ENCODE results near the gene KCNK18.
"Not testable (repeated sequence)": the region's sequence is repeated elsewhere in the genome, so short reads cannot be mapped to it uniquely, and the experiment has no call there.

The KCNK18 gene

DNA sequence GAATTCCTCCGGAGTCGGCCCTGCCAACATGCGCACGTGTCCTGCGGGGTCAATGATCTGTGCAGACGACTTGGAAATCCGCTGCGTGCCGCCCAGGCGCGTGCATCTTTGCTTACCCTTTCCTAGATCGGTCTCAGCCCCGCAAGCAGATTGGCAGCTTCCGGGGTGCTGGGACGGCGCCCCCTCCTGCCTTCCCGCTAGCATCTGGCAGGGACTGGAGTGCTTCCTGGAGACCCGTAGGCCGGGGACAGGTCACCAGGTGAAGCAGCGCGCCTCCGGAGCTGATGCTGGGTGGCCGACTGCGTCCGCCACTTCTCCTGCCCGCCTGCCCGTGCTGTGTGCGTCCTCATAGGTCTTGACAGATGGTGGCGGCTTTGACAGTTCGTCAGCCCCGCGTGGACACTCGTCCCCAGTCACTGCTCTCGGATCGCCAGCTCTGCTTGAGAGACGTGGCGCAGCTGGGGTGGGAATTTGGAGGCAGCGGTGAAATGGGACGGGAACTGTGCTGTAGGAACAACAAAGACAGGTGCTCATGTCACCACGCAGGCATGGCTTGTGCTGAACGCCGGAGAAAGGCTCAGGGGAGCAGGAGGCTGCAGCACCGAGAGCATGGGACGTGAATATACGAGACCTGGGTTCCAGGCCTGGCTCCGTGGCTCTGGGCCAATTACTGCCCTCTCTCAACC, 21.9 kb upstream of the KCNK18 start:
- H3K27me3 ChIP-seq (ENCODE audit: control insufficient read depth, insufficient read depth, low read length) = peaks cover 35% of the 10 kb centered on the region
- peak overlapping the region; percentile 89 for H3K4me2 ChIP-seq (ENCODE audit: low read length)
- no peaks in the 10 kb centered on the region for H3K36me3 ChIP-seq (ENCODE audit: insufficient read depth, low read length)
- no peak overlapping the region for H3K9ac ChIP-seq (ENCODE audit: low read depth, low read length)
- peak overlapping the region; percentile 67 for H3K4me3 ChIP-seq (ENCODE audit: low read length)
- no peaks in the 10 kb centered on the region for H3K9me3 ChIP-seq (replicated peaks; ENCODE audit: low read length)
- peaks cover 8% of the 10 kb centered on the region for H3K4me1 ChIP-seq (ENCODE audit: control insufficient read depth, insufficient read depth, low read length)

DNA sequence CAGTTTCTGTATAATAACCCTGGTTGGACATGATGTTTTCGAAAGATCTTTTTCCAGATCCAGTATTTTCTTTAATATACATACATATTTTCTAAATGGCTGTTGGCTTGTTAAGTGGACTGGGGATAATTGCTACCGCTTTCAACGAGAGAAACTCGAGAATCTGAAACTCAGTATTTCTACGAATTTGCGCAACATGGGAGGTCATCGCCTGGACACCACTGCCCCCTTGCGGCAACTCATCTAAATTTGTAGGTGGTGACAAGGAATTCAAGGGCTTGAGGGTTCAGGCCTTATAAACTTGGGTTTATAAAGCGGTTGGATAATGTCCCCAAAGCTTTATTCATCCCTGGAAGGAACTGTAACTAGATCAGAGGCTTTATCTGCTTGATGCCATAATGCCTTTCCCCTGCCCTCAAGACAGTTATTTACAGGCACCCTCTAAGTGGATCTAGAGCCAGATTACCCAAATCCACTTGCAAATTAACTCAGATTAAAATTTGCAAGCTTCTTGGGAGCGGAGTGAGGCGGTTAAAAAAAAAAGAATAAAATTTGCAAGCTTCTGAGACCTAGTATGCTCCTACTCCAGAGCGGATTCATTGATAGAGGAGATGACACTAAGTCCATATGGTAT, 21.3 kb upstream of the KCNK18 start:
- peak overlapping the region; percentile 89 for H3K4me2 ChIP-seq (ENCODE audit: low read length)
- H3K27me3 ChIP-seq (ENCODE audit: control insufficient read depth, insufficient read depth, low read length) = peaks cover 34% of the 10 kb centered on the region
- H3K36me3 ChIP-seq (ENCODE audit: insufficient read depth, low read length) = no peaks in the 10 kb centered on the region
- H3K4me3 ChIP-seq (ENCODE audit: low read length) = peak overlapping the region; percentile 67
- H3K9me3 ChIP-seq (replicated peaks; ENCODE audit: low read length) = no peaks in the 10 kb centered on the region
- no peak overlapping the region for H3K9ac ChIP-seq (ENCODE audit: low read depth, low read length)
- H3K4me1 ChIP-seq (ENCODE audit: control insufficient read depth, insufficient read depth, low read length) = peaks cover 8% of the 10 kb centered on the region

DNA sequence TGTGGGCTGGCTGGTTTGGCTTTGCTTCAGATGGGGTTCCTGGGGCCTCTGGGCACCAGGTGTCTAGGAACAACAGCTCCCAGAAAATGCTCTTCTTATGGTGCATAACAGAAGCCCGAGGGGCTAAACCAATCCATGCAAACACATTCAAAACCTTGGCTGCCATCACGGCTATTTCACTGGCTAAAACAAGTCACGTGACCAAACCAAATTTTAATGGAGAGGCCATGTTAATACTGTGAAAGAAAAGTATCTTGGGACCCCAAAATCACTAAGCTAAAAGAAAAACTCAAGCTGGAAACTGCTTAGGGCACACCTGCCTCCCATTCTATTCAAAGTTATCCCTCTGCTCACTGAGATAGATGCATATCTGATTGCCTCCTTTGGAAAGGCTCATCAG, 19.1 kb upstream of the KCNK18 start:
- H3K4me2 ChIP-seq (ENCODE audit: low read length) = no peak overlapping the region

DNA sequence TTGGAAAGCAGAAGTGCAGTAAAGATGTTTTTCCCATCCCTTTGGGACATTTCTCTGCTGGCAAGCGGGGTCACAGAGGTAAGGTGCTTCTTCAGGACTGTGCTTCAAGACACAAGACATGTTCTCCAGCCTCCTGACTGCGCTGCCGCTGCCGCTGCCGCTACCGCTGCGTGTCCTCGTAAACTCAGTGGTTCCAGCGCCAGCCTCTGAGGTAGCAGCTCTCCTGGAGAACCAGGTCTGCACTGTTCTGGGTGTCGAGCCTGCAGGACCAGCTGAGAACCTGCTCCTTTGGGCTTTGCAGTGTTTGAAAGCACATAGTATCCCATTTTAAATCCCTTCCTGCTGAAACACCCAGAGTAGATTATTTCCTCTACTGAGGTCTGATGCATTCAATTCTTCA, 13.0 kb upstream of the KCNK18 start:
- H3K9ac ChIP-seq (ENCODE audit: low read depth, low read length) = no peak overlapping the region
- H3K4me3 ChIP-seq (ENCODE audit: low read length) = no peak overlapping the region
- no peaks in the 10 kb centered on the region for H3K9me3 ChIP-seq (replicated peaks; ENCODE audit: low read length)
- no peaks in the 10 kb centered on the region for H3K36me3 ChIP-seq (ENCODE audit: insufficient read depth, low read length)
- no peaks in the 10 kb centered on the region for H3K4me1 ChIP-seq (ENCODE audit: control insufficient read depth, insufficient read depth, low read length)
- no peak overlapping the region for H3K4me2 ChIP-seq (ENCODE audit: low read length)
- peaks cover 11% of the 10 kb centered on the region for H3K27me3 ChIP-seq (ENCODE audit: control insufficient read depth, insufficient read depth, low read length)

More for the DNA sequence above, 19.1 kb upstream of the KCNK18 start:
- H3K4me1 ChIP-seq (ENCODE audit: control insufficient read depth, insufficient read depth, low read length) = peaks cover 8% of the 10 kb centered on the region
- no peaks in the 10 kb centered on the region for H3K9me3 ChIP-seq (replicated peaks; ENCODE audit: low read length)
- no peaks in the 10 kb centered on the region for H3K36me3 ChIP-seq (ENCODE audit: insufficient read depth, low read length)
- H3K9ac ChIP-seq (ENCODE audit: low read depth, low read length) = no peak overlapping the region
- no peak overlapping the region for H3K4me3 ChIP-seq (ENCODE audit: low read length)
- peaks cover 13% of the 10 kb centered on the region for H3K27me3 ChIP-seq (ENCODE audit: control insufficient read depth, insufficient read depth, low read length)

DNA sequence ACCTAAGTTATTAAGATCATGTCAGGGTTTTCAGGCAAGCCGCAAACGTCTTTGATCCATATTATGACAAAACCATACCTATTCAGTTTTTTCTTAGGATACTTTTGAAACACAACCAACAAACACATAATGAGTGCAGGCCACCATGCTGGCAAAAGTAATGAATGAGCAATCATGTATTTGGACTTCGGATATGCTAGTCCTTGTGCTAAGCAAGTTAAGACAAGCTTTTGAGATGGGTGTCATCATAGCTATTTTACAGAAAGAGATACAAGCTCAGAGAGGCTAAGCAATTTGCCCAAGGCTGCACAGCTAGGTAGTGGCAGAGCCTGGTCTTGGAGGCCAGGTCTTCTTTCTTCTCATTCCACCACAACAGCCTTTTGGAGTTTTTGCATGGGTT, 12.5 kb upstream of the KCNK18 start:
- H3K36me3 ChIP-seq (ENCODE audit: insufficient read depth, low read length) = no peaks in the 10 kb centered on the region
- H3K9me3 ChIP-seq (replicated peaks; ENCODE audit: low read length) = no peaks in the 10 kb centered on the region
- H3K4me3 ChIP-seq (ENCODE audit: low read length) = no peak overlapping the region
- H3K4me2 ChIP-seq (ENCODE audit: low read length) = no peak overlapping the region
- no peaks in the 10 kb centered on the region for H3K4me1 ChIP-seq (ENCODE audit: control insufficient read depth, insufficient read depth, low read length)
- H3K27me3 ChIP-seq (ENCODE audit: control insufficient read depth, insufficient read depth, low read length) = peaks cover 11% of the 10 kb centered on the region
- H3K9ac ChIP-seq (ENCODE audit: low read depth, low read length) = no peak overlapping the region

DNA sequence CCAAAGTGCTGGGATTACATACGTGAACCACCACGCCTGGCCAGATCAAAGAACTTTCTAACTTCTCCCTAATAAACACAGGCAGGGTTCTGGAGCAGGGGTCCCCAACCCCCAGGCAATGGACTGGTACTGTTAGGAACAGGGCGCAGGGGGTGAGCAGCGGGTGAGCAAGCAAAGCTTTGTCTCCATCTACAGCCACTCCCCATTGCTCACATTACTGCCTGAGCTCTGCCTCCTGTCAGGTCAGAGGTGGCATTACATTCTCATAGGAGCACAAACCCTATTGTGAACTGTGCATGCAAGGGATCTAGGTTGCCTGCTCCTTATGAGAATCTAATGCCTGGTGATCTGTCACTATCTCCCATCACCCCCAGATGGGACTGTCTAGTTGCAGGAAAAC, 11.5 kb upstream of the KCNK18 start:
- not testable (repeated sequence) for H3K36me3 ChIP-seq (ENCODE audit: insufficient read depth, low read length); H3K9ac ChIP-seq (ENCODE audit: low read depth, low read length); H3K27me3 ChIP-seq (ENCODE audit: control insufficient read depth, insufficient read depth, low read length); H3K4me3 ChIP-seq (ENCODE audit: low read length); H3K4me1 ChIP-seq (ENCODE audit: control insufficient read depth, insufficient read depth, low read length); H3K9me3 ChIP-seq (replicated peaks; ENCODE audit: low read length); H3K4me2 ChIP-seq (ENCODE audit: low read length)

DNA sequence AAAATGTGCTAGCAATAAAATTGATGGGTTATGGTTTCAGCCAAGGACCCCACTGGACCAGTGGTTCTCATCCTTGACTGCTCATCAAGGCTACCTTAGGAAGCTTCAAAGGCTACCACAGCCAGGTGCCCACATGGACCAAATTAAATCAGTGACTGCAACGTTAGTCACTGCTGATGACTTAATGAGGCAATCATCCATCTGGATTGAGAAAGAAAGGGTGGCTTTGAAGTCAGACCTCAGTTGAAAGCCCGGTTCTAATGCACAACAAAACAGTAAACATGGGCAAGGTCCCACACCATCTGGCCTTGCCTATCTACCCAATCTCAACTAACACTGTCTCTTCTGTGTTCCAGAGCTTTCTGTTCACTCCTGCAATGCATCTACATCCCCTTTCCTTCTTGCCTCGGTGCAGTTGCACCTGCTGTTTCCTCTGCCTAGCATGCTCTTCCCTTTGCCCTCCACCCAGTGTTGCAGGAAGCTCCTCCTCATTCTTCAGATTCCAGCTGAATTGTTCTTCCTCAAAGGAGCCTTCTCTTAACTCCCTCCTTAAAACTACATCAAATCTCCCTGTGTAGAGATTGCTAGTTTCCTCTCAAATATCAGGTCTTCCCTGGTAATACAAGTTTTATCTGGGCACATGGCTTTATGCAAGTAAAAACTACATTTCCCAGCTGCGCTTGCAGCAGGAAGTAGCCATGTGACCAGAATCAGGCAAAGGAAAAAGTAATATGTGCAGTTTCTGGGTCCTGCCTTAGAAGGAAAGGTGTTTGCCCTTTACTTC, 10.3 kb upstream of the KCNK18 start:
- H3K27me3 ChIP-seq (ENCODE audit: control insufficient read depth, insufficient read depth, low read length) = peaks cover 5% of the 10 kb centered on the region
- H3K9me3 ChIP-seq (replicated peaks; ENCODE audit: low read length) = no peaks in the 10 kb centered on the region
- no peaks in the 10 kb centered on the region for H3K36me3 ChIP-seq (ENCODE audit: insufficient read depth, low read length)
- H3K9ac ChIP-seq (ENCODE audit: low read depth, low read length) = no peak overlapping the region
- H3K4me1 ChIP-seq (ENCODE audit: control insufficient read depth, insufficient read depth, low read length) = no peaks in the 10 kb centered on the region
- H3K4me2 ChIP-seq (ENCODE audit: low read length) = no peak overlapping the region
- no peak overlapping the region for H3K4me3 ChIP-seq (ENCODE audit: low read length)

DNA sequence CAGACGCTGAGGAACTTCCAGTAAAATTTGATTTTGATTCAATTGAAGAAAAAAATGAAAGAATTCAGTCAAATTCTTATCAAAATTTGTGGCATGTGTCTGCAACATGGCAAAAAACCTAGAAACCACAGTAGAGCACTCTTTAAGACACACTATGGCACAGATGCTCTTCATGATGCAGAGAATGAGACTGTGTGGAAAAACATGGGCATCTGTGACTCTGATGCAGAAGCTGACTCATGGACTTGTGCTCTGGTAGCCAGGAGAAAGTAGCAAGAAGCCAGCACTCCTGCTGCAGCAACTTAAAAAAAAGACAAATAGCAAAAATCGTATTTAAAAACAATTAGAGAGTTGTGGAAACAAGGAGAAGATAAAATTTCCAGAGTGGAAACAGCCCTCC, 8.9 kb upstream of the KCNK18 start:
- Histone ChIP-seq H3K4me2 (ENCODE audit: low read length) (no peak overlapping the region), H3K27me3 (ENCODE audit: control insufficient read depth, insufficient read depth, low read length) (peaks cover 5% of the 10 kb centered on the region), H3K9ac (ENCODE audit: low read depth, low read length) (no peak overlapping the region), H3K4me1 (ENCODE audit: control insufficient read depth, insufficient read depth, low read length) (no peaks in the 10 kb centered on the region), H3K9me3 (replicated peaks; ENCODE audit: low read length) (no peaks in the 10 kb centered on the region), H3K4me3 (ENCODE audit: low read length) (no peak overlapping the region), H3K36me3 (ENCODE audit: insufficient read depth, low read length) (no peaks in the 10 kb centered on the region)

DNA sequence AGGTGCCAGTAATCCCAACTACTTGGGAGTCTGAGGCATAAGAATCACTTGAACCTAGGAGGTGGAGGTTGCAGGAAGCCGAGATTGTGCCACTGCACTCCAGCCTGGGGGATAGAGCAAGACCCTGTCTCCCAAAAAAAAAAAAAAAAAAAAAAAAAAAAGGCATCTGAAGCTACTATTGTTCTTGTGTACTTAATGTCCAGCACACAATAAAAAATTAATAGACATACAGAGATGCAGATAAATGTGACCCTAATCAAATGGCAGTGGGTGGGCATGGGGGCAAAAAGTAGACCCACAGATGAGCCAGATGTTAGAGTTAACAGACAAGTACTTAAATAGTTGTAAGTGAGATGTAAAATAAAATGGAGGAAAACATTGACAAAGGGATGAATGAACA, 7.7 kb upstream of the KCNK18 start:
- Histone ChIP-seq H3K4me1 (ENCODE audit: control insufficient read depth, insufficient read depth, low read length) (no peaks in the 10 kb centered on the region), H3K27me3 (ENCODE audit: control insufficient read depth, insufficient read depth, low read length) (peaks cover under 1% of the 10 kb centered on the region)

DNA sequence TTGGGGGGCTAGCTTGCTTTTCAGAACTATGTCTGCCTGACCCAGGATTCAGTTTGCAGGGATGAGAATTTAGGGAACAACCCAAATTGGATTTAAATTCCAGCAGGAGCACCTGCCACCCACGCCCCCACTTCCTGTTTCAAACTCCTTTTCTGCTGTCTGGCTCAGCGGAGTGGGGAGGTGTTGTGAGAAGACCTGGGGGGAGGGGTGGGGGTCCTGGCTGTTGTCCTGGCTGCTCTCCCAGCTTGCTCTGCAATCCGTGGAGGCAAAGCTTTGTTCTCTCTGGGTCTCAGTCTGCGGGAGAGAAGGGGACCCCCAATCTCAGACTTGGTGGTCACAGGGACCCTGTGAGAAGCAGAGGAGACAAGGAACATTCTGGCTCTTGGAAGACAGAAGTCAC, 799 bp downstream of the KCNK18 start:
- H3K9me3 ChIP-seq (replicated peaks; ENCODE audit: low read length) = no peaks in the 10 kb centered on the region
- H3K36me3 ChIP-seq (ENCODE audit: insufficient read depth, low read length) = no peaks in the 10 kb centered on the region
- H3K27me3 ChIP-seq (ENCODE audit: control insufficient read depth, insufficient read depth, low read length) = peaks cover 3% of the 10 kb centered on the region
- no peak overlapping the region for H3K4me2 ChIP-seq (ENCODE audit: low read length)
- H3K4me1 ChIP-seq (ENCODE audit: control insufficient read depth, insufficient read depth, low read length) = no peaks in the 10 kb centered on the region
- no peak overlapping the region for H3K9ac ChIP-seq (ENCODE audit: low read depth, low read length)
- no peak overlapping the region for H3K4me3 ChIP-seq (ENCODE audit: low read length)

More for the DNA sequence above, 7.7 kb upstream of the KCNK18 start:
- H3K4me3 ChIP-seq (ENCODE audit: low read length) = no peak overlapping the region
- no peaks in the 10 kb centered on the region for H3K36me3 ChIP-seq (ENCODE audit: insufficient read depth, low read length)
- no peaks in the 10 kb centered on the region for H3K9me3 ChIP-seq (replicated peaks; ENCODE audit: low read length)
- H3K9ac ChIP-seq (ENCODE audit: low read depth, low read length) = no peak overlapping the region
- H3K4me2 ChIP-seq (ENCODE audit: low read length) = no peak overlapping the region

DNA sequence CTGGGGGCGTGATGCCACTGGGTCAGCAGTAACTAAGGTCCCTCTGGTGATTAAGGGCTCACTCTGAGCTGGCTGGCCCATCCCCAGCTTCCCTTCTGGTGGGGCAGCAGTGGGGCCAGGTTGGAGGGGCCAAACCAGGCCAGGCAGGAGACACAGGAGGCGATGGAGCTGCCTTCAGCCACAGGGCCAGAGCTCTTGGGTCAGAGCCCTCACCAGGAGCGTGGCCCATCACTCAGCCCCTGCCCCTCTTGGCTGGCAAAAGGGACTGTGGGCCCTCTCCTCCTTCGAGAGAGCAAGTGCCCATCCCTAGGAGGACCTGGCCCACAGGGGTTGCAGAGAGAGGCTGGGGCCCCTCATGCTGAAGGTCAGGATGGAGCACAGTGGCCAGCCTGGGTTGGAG, 4.5 kb downstream of the KCNK18 start:
- H3K27me3 ChIP-seq (ENCODE audit: control insufficient read depth, insufficient read depth, low read length) = peaks cover 3% of the 10 kb centered on the region
- H3K4me3 ChIP-seq (ENCODE audit: low read length) = no peak overlapping the region
- H3K9me3 ChIP-seq (replicated peaks; ENCODE audit: low read length) = no peaks in the 10 kb centered on the region
- no peaks in the 10 kb centered on the region for H3K36me3 ChIP-seq (ENCODE audit: insufficient read depth, low read length)
- H3K4me1 ChIP-seq (ENCODE audit: control insufficient read depth, insufficient read depth, low read length) = no peaks in the 10 kb centered on the region
- no peak overlapping the region for H3K4me2 ChIP-seq (ENCODE audit: low read length)
- no peak overlapping the region for H3K9ac ChIP-seq (ENCODE audit: low read depth, low read length)
